SK-N-SH (cell line): ENCODE results near the gene EIPR1.

Experiments used
- CTCF ChIP-seq: fragments of 200-600 bp; sonication (generic); IDR thresholded peaks from 2 replicates; pipeline ENCODE4 v1.6.1; 2017; ENCODE audit warnings: antibody characterized with exemption, mild to moderate bottlenecking, moderate library complexity
- EP300 ChIP-seq, 2 experiments: IDR thresholded peaks; 2 replicates each; pipeline versions ENCODE4 v1.4.0 to v1.6.1; 2012; ENCODE audit warnings: borderline replicate concordance in 1 of 2, low read depth in 1 of 2, low read length in 1 of 2
- IRF3 ChIP-seq: fragments of 150-350 bp; IDR thresholded peaks from 2 replicates; pipeline ENCODE4 v1.6.1; 2016; ENCODE audit warnings: mild to moderate bottlenecking, low read depth, low read length
- MAX ChIP-seq: IDR thresholded peaks from 2 replicates; pipeline ENCODE4 v1.4.0; 2012; ENCODE audit warnings: low read depth
- POLR2AphosphoS5 ChIP-seq: IDR thresholded peaks from 2 replicates; pipeline ENCODE4 v1.6.1; 2012; ENCODE audit warnings: low read depth, low read length
- SIN3A ChIP-seq: IDR thresholded peaks from 2 replicates; pipeline ENCODE4 v1.6.1; 2012; ENCODE audit warnings: low read depth, mild to moderate bottlenecking, low read length, moderate library complexity, borderline replicate concordance
- TAF1 ChIP-seq: IDR thresholded peaks from 2 replicates; pipeline ENCODE4 v1.6.1; 2012; ENCODE audit warnings: low read depth, mild to moderate bottlenecking, low read length, moderate library complexity, borderline replicate concordance
- TCF12 ChIP-seq: IDR thresholded peaks from 2 replicates; pipeline ENCODE4 v1.4.0; 2012
- USF2 ChIP-seq: fragments of 150-350 bp; IDR thresholded peaks from 2 replicates; pipeline ENCODE4 v1.6.1; 2017; ENCODE audit warnings: antibody characterized with exemption, low read length, low read depth, borderline replicate concordance

- TF ChIP-seq POLR2AphosphoS5 (no peak), MAX (no peak), IRF3 (no peak), TAF1 (no peak), SIN3A (no peak), USF2 (no peak), CTCF (no peak), EP300 (IDR thresholded peaks at IDR 0.05; ENCODE audit: borderline replicate concordance in 1 of 2, low read depth in 1 of 2, low read length in 1 of 2) (no peak), TCF12 (no peak)
Measured at GRCh38 chr2:3211256-3212060, 166.2 kb downstream of the EIPR1 start.
